GM19193 (cell line): ENCODE measurements around the gene NPAS3.

Experiments used
- POLR2A ChIP-seq: IDR thresholded peaks from 4 replicates; pipeline ENCODE4 v1.6.1; 2011; ENCODE audit not compliant: insufficient read depth, insufficient read length; ENCODE audit errors: extremely low read depth

NPAS3 gene

DNA sequence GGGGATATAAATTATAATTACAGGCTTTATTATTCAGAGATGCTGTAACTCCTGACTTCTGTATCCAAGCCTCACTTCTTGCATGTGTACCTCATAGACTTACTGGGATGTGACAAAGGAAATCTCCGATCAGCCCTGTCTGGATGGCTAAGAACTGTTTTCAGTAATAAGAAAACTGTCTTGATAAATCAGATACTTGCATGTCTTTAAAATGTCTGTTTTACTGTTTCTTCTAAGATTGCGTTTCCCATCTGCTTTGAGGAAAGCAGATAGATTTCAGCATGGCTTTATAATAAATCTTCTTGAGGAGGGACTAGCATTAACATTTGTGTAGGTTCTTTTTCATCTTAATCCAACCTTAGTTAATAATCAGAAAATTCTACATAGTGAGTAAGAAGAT lies 616.3 kb downstream of the NPAS3 start:
- TF ChIP-seq POLR2A, result no peak

DNA sequence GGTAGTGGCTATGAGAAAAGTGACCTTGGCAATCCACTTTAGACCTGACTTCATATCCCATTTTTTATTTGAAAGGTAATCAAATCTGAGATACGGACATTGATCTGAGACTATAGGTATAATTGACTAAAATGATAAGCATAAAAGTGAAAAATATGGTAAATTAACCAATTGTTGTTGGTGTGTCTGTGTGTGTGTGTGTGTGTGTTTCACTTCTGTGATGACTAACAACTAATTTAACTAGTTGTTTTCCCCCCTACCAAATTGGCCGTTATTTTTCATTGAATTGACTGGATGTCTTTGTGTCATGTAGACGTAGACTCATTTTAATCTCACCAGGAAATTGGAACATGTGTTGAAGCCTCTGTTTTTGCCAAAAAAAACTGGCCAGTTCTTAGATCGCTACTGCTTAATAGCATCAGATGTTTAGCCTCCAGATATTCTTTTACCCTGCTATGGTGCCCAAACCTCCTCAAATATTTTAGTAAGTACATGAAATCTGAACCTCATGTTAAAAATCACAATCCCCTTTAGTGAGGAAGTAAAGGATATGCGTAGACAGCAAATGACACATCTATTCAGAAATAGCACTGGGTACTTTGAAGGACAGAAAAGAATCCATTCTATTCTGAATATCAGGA lies 617.2 kb downstream of the NPAS3 start:
- TF ChIP-seq POLR2A, result no peak

- TF ChIP-seq POLR2A, result no peak
Observed at GRCh38 chr14:33556382-33557121, 617.9 kb downstream of the NPAS3 start.

GRCh38 chr14:33560718-33561431 lies 622.2 kb downstream of the NPAS3 start:
- no peak for TF ChIP-seq POLR2A

DNA sequence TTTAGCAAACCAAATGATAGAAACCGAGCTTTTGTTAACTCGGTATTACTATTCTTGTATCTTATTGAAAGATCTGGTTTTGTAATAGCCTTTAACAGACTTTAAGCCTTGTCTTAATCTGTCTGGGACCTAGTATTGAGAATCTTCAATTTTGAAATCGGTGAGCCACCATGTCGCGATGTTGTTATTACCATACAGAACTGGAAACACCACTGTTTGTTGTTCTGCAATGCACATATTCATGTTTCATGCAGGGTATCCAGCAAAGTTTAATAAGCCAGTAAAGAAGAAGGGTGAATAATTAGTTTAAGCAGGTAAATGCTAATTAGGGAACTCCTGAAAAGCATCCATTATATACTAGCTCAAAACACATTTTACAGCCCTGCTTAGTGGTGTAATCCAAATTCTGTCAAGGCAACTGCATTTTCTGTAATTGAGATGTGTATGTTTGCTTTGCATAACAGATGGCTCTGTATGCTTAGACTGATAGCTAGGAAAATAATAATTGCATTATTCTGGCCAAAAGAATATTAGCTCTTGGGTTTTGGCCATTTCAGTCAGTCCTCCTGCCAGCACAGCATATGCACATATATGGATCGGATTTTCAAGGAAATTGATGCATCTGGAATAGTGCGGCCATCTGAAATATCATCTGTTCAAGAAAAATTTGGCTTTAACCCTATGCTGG lies 623.0 kb downstream of the NPAS3 start:
- TF ChIP-seq POLR2A, result no peak

- TF ChIP-seq POLR2A, result no peak
Observed at GRCh38 chr14:33563191-33563900, 624.7 kb downstream of the NPAS3 start.

GRCh38 chr14:33563901-33564197 lies 625.2 kb downstream of the NPAS3 start:
- no peak for TF ChIP-seq POLR2A

DNA sequence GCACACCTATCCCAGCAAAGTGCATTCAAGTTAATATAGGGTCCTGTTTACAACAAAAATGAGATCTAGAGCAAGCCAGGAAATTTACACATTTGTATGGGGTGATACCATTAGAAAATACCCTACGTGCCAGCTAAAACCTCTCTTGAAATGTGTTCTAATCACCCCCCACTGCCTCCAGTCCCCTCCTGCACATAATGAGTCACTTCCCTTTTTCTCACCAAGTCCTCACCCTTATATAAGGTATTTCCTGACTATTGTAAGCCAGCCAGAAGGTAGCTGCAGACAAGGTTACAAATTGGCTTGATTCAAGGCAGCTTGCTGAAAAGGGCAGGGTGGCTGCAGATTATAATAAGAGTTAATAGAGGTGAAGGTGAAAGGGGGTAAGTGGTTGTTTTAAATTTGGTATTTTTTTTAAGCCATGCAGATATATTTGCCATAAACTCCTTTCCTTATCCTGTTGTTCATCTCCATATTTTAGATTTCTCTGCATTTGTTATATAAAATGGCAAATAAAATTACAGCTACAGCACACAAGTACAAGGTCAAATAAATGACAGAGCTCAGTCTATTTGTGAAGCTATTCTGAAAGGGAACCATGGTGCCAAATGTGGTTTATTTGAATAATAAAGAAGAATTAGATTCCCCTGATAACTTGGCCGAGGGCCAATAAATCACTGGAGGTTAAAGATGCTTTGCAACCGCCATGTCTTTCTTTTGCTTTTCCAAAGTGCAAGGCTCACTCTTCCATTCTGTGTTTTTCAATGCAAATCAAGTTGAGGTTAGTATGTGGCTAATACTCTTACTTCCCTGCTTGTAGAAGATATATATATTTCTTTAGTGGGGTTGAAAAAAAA lies 626.3 kb downstream of the NPAS3 start:
- TF ChIP-seq POLR2A, result no peak

DNA sequence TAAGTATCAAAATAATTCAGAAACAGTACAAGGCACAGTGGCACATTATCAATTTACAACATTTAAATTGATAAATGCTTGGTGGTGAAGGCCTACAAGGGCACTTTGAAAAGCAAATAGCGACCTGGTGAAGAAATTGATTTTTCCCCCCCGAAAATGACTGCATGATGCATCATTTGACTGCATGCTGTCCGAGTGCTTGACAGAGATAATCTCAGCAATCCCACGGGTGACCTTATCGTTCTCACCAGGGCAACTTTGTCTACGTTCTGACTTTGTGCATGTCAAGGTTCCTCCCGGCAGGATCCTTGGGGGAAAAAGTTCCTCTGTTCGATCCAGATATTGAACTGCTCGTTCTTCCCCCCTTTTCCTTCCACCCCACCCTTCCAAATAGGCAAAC lies 627.4 kb downstream of the NPAS3 start:
- no peak for TF ChIP-seq POLR2A

DNA sequence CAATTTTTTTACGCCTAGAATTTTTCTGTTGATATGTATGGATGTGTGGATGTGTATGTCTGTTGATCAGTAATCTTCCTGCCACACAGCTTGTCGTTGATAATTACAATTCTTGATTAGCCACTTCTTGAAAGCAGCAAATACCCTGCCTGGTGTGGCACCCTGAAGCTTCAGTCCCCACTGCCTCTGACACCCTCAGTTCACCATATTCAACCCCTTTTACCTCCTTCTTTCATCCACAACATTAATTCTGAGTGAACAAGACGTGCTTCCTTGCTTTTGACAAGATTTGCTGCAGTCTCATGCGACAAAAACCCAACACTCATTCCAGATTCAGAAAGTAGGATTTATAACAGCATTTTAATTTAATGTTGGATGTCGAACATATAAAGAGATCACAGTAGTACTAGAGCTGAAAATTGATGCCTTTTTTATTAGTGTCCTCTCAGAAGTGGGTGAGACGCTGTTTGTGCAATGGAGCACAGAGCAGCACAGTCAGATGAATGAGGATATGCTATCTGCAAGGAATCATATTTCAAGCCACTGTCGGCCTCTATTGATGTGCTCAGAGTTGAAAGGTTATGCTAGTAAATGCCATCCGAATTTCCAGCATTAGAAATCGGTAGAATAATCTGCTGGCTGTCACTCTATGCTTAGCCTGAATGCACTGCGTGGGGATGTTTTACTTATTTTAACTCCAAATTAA lies 628.5 kb downstream of the NPAS3 start:
- TF ChIP-seq POLR2A, result no peak

GRCh38 chr14:33567731-33568130 lies 629.1 kb downstream of the NPAS3 start:
- TF ChIP-seq POLR2A, result no peak

DNA sequence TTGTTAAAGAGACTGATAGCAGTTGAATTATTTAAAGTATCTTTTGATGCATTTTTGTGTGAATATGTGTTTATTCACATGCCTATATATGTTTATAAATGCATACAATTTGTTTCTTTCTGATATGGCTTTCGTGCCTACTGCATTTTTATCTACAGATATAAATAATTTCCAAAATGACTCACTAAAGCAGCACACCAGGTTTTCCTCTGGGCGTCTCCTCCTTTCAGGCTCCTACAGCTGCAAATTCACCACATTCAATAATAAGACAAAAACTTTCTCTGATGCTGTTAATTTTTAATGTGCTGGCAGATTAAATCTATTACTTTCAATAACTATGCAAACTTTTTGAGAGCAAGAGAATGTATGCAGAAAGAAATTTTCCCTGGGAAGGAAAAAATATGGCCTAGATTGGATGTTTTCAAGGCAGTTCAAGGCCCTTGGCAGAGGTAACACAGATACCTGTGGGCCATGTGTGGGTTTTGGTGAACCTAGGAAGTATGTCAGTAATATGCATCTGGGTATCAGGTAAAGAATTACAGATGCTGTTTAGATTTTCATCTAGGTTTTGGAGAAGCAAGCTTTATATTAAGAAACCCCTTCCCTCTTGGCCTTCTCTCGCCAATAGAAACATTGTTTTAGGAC lies 630.4 kb downstream of the NPAS3 start:
- TF ChIP-seq POLR2A, result no peak

GRCh38 chr14:33569821-33570687 lies 631.4 kb downstream of the NPAS3 start:
- TF ChIP-seq POLR2A, result no peak
